SW 1271 (cell line): Measurements from ENCODE around the gene SMIM33.
A peak's percentile ranks its signal among the peaks of the same experiment; 100 is the strongest.
"Not testable (repeated sequence)": the region's sequence is repeated elsewhere in the genome, so short reads cannot be mapped to it uniquely, and the experiment has no call there.

Experiments used
- DNase-seq, 2 experiments: peaks; one replicate each; lab custom pipeline; 2025; lab: John Stamatoyannopoulos, UW

SMIM33 gene

DNA sequence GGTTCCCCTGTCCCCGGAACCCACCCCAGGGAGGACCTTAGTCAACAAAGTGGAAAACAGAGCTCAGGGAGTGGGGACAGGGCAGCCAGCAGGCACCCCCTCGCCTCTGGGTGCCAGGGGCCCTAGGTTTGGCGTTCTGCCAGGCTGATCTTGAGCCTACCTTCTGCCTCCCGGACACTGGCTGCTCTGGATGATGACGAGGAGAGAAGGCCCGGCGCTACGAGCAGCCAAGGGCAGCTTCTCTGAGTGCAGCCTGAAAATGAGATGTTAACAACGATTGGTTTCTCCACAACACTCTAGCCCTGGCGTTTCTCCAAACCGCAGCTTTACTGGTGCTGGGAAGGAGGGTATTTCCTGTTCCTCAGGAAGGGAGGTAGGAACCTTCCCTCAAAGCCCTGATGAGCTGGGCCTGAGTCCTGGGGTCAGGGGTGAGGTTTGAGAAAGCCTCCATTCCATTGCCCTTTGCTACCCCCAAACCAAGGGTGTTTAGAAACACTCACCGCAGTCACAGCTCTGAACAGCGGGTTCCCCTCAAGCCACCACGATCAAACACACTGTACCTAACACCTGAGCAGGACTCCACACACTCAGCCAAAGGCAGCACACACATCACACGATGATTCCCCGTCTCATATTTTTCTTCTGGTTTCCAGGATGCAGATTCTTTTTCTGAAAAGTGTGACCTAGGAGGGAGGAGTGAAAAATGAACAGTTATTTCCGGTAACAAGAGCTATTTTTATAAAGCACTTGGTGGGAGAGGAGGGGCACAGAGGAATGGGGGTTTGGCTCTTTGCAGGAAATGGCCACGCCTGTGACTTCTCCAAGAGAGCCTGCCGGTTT is 11.5 kb downstream of the SMIM33 start, which contains the start of gene STING1:
Gene STING1, minus strand, starts transcription at position 709 of the 840 bp plus-strand sequence. CDS start 1,054 bp downstream, outside the sequence.
- DNase-seq = peak; percentile 86 to 93

DNA sequence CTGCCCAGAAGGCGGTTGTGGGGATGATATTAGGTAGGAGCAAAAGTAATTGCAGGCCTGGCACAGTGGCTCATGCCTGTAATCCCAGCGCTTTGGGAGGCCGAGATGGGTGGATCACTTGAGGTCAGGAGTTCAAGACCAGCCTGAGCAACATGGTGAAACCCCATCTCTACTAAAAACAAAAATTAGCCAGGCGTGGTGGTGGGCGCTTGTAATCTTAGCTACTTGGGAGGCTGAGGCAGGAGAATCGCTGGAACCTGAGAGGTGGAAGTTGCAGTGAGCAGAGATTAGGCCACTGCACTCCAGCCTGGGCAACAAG is 12.0 kb downstream of the SMIM33 start:
- DNase-seq = not testable (repeated sequence)

DNA sequence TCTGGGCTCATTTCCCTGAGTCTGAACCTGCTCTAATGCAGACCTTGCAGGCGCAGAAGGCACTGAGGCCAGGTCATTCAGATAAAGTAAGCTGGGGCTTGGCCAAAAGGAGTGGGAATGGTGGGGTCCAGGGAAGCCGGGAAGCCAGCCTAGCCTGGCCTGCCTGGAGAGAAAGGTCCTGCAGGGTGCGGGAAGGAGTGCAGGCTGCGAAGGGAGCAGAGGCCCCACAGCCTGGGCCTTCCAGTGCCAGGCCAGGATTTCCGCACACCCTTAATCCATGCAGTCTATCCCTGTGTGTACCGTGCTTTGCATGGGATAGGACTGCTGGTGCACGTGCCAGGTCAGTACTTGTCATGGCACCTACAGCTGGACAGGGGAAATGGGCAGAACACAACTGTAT is 15.4 kb downstream of the SMIM33 start:
- no peak for DNase-seq

DNA sequence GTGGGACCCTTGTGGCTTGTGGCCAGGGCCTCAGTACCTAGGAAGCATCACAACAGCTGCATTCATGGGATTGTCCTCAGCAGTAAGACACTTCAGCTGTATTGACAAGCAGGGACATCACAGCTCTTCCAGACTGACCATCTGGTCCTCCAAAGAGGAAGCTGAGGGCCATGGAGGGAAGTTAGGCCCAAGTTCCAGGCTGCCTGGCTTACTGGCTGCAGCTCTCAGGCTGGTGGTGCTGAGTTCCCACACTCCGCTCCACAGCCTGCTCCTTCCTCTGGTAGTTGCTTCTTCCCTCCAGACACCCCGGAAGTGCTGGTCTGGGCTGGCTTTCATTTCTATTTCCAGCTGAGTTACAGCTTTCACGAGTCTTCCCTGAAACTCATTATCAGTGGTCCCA is 17.5 kb downstream of the SMIM33 start:
- no peak for DNase-seq

DNA sequence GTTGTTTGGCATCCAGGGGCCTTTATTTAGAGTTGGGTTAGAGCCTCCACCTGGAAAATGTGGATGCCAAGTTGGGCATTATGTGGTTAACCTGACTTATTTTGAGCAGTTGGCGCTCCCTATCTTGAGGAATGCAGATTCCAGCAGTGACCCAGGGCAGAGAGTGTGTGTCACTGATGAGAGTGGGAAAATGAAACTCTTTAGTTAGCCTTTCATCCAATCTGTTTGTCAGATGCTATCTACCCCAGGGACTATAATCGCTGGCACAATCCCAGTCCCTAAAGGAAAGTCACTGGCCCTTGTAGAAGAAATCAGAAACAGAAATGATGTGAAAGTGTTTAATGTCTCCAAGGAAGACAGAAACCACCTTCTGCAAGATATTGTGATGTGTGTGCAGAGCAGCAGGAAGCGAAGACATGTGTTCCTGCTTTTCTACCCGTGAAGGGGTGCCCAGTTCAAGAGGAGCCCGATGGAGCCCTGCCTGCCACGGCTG is 21.9 kb downstream of the SMIM33 start:
- peak in 1 of 2 experiments; percentile 35 for DNase-seq

DNA sequence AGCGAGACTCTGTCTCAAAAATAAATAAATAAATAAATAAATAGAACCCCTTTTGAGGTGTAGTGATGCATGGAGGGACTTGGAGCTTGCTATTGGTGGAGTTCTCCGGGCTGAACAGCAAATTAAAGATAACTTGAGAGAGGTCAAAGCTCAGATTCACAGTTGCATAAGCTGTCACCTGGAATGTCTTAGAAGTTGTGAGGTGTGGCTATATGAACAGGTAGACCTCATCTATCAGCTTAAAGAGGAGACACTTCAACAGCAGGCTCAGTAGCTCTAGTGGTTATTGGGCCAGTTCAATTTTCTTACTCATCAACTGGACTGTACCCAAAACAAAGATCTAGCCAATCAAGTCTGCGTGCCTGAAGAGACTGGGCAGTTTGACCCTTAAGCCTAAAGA is 23.5 kb downstream of the SMIM33 start:
- no peak for DNase-seq

DNA sequence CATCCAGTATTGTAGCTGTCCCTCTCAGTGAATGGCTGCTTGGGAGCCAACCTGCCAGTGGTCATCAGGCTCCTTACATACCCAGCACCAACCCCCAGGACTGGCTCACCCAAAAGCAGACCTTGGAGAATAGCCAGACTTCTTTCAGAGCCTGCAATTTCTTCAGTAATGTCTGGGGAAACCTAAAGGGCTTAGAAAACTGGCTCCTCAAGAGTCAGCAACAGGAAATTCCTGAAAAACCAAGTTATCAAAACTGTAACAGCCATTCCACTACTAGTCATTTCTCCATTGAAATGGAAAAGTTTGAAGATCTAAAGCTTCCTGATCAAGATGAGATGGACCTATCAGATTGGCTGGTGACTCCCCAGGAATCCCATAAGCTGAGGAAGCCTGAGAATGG is 24.0 kb downstream of the SMIM33 start:
- no peak for DNase-seq

DNA sequence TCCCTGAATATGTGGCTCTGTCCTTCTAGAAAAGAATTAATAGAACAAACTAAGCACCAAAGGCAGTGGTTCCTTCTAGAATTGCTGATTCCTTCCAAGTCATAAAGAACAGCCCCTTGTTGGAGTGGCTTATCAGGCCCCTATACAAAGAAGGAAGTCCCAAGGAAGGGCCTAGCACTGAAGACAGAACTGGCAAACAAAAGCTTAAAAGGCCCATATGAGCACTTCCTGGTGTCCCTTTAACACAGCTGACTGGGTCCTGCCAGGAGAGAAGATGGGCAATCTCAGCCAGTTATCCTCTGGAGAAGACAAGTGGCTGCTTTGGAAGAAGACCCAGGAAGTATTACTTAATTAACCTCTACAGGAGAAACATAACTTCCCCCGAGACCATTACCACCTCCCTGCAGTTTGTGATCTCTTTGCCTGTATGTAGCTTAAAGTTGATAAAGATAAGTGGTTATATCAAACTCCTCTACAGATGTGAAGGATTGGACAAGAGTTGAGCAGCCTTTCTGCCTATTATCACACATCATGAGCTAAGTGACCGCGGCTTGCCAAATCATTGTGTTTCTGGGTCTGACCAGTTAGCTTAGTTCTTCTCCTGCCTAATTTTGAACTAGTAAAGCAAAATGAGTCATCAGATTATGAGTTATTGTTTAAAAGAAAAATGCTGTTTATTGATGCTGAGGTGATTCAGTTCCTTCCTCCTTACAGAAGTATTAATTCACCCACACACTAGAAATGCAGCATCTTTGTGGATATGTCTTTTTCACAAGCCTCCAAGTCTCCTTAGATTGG is 25.0 kb downstream of the SMIM33 start:
- DNase-seq = no peak

DNA sequence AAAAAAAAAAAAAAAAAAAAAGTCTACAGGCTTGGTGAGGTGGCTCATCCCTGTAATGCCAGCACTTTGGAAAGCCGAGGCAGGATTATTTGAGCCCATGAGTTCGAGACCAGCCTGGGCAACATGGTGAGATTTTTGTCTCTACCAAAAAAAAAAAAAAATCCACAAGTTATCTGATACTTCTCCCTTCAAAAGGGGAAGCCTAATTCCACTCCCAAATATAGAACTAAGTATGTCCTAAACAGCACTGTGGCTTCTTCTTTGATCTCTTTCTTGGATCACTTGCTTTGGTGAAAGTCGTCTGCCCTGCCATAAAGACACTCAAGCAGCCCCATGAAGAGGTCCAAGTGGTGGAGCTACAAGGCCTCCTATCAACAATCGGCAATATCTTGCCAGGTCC is 30.6 kb downstream of the SMIM33 start:
- no peak for DNase-seq

DNA sequence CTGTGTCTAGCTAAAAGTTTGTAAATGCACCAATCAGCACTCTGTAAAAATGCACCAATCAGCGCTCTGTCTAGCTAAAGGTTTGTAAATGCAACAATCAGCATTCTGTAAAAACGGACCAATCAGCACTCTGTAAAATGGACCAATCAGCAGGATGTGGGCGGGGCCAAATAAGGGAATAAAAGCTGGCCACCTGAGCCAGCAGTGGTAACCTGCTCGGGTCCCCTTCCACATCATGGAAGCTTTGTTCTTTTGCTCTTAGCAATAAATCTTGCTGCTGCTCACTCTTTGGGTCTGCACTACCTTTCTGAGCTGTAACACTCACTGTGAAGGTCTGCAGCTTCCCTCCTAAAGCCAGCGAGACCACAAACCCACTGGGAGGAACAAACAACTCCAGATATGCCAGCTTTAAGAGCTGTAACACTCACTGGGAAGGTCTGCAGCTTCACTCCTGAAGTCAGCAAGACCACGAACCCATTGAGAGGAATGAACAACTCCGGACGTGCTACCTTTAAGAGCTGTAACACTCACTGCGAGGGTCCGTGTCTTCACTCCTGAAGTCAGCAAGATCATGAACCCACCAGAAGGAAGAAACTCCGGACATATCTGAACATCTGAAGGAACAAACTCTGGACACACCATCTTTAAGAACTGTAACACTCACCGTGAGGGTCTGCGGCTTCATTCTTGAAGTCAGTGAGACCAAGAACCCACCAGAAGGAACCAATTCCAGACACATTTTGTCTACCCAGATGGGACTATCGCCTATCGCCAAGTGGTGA is 32.4 kb downstream of the SMIM33 start:
- not testable (repeated sequence) for DNase-seq

DNA sequence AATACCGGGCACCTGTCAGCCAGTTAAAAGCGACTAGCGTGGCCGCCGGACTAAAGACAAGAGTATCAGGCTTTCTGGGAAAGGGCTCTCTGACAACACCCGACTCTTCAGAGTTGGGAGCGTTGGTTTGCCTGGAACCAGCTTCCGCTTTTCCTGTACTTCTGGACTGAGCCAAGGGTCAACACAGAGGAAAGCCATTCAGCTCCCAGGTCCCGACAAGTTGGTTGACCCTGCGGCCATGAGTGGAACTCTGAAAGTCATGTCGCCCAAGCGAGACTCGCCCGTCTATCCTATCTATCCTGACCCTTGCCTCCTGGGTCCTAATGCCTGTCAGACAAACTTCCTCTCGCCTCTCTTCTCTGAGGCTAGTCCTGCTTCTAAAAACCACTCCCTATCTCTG is 33.1 kb downstream of the SMIM33 start:
- DNase-seq = not testable (repeated sequence)

DNA sequence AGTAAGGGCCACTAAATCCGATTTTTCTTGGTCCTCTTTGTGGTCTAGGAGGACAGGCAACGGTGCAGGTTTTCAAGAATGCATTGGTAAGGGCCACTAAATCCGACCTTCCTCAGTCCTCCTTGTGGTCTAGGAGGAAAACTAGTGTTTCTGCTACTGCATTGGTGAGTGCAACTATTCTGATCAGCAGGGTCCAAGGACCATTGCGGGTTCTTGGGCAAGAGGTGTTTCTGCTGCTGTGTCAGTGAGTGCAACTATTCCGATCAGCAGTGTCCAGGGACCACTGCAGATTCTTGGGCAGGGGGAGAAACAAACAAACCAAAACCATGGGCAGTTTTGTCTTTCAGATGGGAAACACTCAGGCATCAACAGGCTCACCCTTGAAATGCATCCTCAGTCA is 33.9 kb downstream of the SMIM33 start:
- not testable (repeated sequence) for DNase-seq

DNA sequence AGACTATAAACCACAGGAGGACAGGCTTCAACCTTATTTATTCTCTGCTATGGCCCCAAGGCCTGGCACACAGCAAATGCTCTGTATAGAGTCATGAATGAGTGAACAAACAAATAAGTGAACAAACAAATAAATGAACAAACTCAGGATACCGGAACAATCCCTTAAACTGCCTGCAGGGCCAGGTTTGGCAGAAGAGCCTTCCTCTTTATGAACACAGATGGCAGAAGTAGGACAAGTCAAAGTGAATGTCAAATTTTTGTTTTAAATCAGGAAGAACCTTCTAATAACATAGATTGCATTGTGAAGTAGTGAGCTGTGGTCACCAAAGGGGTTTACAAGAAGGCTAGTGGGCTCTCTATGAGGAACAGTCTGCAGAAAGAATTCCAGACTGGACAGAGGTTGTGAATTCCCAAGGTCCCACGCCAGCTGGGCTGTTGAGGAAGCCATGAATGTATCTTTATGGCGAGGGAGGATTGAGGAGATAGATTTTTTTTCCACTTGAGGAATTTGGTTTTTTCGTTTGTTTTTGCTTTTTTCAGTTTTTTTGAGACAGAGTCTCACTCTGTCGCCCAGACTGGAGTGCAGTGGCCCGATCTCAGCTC is 42.1 kb downstream of the SMIM33 start:
- no peak for DNase-seq

DNA sequence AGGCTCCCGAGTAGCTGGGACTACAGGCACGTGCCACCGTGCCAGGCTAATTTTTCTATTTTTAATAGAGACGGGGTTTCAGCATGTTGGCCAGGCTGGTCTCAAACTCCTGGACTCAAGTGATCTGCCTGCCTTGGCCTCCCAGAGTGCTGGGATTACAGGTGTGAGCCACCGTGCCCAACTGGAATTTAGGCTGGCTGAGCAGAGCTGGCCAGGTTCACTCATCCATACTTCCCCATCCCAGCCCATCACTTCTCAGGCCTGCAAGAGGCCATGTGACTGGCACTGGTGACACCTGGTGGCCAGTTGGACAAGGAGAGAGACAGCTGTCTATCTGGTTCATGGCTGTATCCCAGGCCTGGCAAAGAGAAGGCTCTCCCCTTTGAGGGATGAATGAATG is 42.6 kb downstream of the SMIM33 start:
- peak; percentile 53 to 75 for DNase-seq

DNA sequence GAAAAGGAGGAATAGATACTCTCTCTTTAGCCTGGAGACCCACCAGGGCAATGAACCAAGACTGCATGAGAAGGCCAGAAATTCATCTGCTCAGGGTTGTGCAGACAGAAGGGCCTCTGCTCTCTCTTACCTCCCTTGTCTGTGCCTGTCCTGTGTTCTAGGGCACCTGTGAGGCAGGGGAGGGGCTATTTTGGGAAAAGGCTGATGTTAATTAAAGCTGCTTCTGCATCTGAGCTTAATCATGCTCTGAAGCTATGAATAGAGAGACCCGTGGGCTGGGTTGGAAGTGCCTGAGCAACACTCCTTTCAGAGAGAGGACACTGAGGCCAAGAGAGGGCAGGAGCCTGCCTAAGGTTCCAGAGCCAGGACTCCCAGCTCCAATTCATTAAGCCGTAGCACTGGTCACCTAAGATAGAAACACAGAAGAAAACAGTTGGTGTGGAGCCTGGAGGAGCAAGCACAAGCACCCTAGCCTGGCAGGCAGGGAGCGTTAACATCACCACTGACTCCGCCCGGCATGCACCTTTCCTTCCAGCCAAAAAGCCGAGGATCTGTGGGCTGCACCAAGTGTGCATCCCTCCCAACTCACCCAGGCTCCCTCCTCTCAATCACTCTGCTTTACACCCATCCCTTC is 43.2 kb downstream of the SMIM33 start:
- no peak for DNase-seq

DNA sequence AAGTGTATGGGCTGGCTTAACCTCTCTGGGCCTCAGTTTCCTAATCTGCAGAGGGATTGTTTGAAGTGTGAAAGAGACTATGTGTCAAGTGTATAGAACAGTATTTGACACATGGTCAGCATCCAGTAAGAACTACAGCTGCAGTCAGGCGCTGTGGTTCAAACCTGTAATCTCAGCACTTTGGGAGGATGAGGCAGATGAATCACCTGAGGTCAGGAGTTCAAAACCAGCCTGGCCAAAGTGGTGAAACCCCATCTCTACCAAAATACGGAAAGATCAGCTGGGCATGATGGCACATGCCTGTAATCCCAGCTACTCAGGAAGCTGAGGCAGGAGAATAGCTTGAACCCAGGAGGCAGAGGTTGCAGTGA is 43.7 kb downstream of the SMIM33 start:
- no peak for DNase-seq

DNA sequence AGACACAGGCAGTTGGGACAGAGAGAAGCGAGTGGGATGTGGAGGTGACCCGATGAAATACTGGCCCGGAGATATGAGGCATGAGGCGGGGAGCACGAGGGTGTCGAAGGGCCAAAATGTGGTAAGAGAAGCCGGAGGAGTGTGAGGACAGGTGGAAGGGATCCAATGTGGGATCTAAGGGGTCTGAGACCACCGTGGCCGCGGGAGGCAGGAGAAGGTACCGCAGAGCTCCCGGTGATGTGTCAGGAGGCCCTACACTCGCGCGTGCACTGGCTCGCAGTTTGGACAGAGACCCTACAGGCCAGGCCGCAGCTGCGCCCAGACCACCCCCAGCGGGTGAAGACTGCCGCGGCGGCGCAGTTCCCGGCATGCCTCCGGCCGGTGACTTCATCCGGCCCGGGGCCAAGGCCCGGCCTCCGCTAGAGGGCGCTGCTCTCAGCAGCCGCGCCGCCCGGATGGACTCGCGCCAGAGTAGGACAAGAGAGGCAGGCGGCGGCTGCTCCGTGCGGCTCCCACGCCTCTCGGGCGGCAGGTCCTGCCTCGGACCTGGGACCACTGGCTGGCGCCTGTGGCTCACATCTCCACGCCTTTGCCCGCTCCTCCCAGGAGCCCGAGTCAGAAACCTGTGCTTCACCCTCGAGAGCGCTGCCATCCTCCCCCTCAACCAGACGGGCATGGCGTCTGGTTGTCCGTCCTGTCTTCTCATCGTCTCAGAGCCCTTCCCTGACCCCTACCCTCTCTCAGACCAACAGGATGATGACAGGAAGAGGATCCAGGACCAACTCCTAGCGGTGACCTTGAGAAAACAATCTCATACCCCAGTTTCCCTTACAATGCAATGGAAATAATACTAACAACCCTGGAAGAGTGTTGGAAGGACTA is 47.1 kb downstream of the SMIM33 start:
- peak; percentile 45 to 84 for DNase-seq
